ENCODE measurements around the gene FAM3D.

DNA sequence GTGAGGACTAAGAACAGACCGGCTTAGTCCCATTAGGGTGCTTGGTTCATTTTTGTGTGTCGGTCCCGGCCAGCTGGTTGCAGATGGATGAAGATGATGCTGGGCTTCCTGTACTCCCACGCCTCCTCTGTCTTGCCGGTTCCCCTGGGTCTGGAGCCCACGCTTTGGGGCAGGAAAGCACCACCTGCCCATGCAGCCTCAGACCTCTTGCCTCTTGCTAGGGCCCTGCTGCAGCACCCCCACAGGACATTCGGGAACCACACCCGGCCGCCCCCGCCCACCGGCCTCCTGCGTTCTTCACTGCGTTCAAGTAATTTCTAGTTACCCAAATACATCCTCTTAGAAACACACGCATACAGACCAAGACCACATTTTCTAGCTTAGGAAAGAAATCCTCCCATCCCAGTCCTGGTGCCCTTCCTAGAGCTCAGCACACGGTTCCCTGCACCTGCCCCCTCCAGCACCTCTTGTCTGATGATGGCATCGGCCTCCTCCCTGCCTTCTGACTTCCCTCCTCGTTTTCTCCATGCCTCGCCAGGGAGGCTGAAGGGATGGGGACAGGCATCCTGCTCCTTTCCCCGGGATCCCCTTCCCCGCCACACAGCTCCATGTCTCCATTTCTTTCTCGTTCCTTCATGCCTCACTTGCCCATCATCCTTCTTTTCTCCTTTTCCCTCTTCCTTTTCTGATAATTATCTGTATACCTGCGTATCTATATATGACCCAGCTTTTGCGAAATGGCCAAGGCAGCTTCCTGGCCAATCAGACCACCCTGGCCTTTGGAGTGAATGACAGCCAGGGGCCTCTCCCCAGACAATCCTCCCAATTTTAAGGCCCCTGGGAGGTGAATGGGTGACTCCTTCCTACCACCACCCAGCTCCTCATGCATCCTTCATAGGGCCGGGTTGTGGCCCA, 30.9 kb downstream of the FAM3D start:
- no peak for TF ChIP-seq POLR2A (IDR thresholded peaks at IDR 0.05)
- TF ChIP-seq, protein P1, sequence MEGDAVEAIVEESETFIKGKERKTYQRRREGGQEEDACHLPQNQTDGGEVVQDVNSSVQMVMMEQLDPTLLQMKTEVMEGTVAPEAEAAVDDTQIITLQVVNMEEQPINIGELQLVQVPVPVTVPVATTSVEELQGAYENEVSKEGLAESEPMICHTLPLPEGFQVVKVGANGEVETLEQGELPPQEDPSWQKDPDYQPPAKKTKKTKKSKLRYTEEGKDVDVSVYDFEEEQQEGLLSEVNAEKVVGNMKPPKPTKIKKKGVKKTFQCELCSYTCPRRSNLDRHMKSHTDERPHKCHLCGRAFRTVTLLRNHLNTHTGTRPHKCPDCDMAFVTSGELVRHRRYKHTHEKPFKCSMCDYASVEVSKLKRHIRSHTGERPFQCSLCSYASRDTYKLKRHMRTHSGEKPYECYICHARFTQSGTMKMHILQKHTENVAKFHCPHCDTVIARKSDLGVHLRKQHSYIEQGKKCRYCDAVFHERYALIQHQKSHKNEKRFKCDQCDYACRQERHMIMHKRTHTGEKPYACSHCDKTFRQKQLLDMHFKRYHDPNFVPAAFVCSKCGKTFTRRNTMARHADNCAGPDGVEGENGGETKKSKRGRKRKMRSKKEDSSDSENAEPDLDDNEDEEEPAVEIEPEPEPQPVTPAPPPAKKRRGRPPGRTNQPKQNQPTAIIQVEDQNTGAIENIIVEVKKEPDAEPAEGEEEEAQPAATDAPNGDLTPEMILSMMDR (IDR thresholded peaks at IDR 0.05): no peak
